Measurements from ENCODE around the gene PDE7B.

The PDE7B gene

DNA sequence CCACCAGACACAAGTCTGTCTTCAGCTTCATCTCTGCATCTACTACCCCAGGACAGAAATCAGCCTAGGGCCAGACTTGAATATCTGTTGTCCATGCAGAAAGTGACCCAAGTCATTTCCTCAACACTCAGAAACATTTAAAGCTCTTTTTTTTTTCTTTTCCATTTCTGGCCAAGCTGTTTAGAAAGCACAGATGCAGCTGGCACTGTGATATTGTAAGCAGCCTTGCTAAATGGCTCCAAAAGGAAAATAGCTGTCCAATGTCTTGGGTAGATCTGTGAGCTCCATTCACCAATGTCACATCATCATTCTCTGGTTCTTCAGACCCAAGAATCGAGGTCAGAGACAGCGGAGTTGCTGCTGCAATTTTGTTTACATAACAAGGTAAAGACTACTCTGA is 174.2 kb downstream of the PDE7B start:
- no peak for DNase-seq (ENCODE audit: low read depth)
- no peak overlapping the region for H3K4me3 ChIP-seq (ENCODE audit: low read depth, low read length)
- TF ChIP-seq, protein P1, sequence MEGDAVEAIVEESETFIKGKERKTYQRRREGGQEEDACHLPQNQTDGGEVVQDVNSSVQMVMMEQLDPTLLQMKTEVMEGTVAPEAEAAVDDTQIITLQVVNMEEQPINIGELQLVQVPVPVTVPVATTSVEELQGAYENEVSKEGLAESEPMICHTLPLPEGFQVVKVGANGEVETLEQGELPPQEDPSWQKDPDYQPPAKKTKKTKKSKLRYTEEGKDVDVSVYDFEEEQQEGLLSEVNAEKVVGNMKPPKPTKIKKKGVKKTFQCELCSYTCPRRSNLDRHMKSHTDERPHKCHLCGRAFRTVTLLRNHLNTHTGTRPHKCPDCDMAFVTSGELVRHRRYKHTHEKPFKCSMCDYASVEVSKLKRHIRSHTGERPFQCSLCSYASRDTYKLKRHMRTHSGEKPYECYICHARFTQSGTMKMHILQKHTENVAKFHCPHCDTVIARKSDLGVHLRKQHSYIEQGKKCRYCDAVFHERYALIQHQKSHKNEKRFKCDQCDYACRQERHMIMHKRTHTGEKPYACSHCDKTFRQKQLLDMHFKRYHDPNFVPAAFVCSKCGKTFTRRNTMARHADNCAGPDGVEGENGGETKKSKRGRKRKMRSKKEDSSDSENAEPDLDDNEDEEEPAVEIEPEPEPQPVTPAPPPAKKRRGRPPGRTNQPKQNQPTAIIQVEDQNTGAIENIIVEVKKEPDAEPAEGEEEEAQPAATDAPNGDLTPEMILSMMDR (conservative IDR thresholded peaks at IDR 0.05; ENCODE audit: low read depth, low read length) = no peak

DNA sequence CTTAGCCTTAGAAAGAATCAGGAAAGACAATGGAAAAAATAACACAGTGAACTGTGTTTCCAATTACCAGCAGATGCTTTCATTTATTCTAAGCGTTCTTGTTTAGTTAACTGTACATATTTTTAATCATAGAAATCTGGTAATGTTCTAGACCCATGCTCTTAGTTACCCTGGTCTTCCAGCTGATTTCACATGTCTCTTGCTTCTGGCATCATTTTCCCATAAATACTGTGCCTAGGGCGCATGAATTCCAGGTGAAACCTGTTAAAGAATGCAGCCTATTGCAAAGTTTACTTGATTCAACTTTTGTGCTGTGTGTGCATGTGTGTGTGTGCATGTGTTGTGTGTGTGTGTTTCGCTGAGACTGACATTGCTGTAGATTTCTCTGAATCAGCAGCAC is 178.6 kb downstream of the PDE7B start:
- DNase-seq (ENCODE audit: low read depth) = no peak
- no peak overlapping the region for H3K4me3 ChIP-seq (ENCODE audit: low read depth, low read length)
- TF ChIP-seq, protein P1 (conservative IDR thresholded peaks at IDR 0.05; ENCODE audit: low read depth, low read length) = no peak

DNA sequence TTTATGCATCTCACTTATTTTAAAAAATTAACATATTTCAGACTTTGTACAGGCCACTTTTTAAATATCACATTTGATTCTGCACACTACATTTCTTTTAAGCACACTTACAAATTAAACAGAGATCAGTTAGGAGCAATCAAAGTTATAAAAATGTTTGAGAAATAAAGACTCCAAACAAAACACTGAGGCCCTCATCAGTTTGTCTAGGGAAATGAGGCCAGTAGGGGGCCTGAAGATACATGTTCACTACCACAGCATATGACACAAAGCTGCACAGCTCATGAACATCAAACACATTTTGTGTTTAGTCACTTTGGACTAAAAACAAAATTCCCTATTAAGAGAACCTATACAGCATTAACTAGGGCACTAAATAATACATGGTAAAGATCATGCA is 180.5 kb downstream of the PDE7B start:
- DNase-seq (ENCODE audit: low read depth) = peak; percentile 88
- H3K4me3 ChIP-seq (ENCODE audit: low read depth, low read length) = no peak overlapping the region
- TF ChIP-seq, protein P1 (conservative IDR thresholded peaks at IDR 0.05; ENCODE audit: low read depth, low read length) = peak; percentile 74

GRCh38 chr6:136033416-136033815 is 181.9 kb downstream of the PDE7B start:
- TF ChIP-seq, protein P1 (conservative IDR thresholded peaks at IDR 0.05; ENCODE audit: low read depth, low read length) = no peak
- no peak for DNase-seq (ENCODE audit: low read depth)
- H3K4me3 ChIP-seq (ENCODE audit: low read depth, low read length) = no peak overlapping the region

DNA sequence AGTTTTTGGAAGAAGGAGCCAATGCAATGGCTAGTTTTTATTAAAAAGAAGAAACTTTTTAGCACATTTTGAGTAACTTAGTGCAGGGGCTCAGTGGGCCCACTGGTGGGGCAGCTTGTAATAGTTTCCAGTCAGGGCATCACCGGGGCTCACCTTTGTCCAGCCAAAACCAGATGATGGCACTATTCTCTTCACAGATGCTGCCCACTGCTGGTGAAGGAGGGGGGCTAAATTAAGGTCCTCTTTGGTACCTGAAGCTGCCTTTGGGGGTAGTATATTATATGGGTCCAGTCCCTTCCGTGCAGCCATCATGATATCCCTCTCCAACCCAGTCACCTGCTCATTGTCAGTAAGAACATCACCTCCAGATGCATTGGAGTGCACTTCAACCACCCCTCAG is 182.9 kb downstream of the PDE7B start:
- DNase-seq (ENCODE audit: low read depth) = no peak
- TF ChIP-seq, protein P1 (conservative IDR thresholded peaks at IDR 0.05; ENCODE audit: low read depth, low read length) = peak; percentile 5

DNA sequence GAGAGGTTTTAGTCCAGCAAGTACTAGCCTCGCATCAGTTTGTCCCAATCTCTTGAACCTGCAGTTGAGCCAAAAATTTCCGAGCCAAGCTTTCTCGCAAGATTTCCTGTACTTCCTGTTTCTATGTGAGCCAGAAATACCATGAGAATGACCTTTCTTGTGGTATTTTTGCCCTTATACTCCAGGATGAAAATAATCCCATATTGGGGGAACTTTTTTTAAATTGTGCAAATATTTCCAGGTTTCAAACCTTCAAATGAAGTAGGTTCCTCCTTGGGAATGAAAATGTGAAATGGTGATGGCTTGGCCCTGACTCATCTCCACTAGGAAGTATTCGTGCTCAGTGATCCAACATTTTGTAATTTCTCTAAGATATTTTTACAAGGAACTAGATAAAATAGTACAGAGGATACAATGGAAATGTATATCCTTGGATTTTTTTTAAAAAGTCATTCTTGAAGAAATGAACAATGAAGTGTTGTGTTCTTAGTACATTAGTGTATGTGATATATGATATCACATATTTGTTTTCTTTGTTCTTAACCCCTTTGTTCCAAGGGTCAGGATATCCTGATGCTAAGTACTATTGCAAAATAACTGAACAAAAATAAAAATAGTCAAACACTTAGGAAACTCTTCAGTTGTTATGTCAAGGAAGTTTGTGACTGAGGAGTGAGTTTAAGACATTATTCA is 184.0 kb downstream of the PDE7B start:
- H3K4me3 ChIP-seq (ENCODE audit: low read depth, low read length) = no peak overlapping the region
- DNase-seq (ENCODE audit: low read depth) = peak; percentile 77
- TF ChIP-seq, protein P1 (conservative IDR thresholded peaks at IDR 0.05; ENCODE audit: low read depth, low read length) = no peak

More for the DNA sequence above, 182.9 kb downstream of the PDE7B start:
- H3K4me3 ChIP-seq (ENCODE audit: low read depth, low read length) = no peak overlapping the region

GRCh38 chr6:136036071-136036380 is 184.5 kb downstream of the PDE7B start:
- DNase-seq (ENCODE audit: low read depth) = no peak
- H3K4me3 ChIP-seq (ENCODE audit: low read depth, low read length) = no peak overlapping the region
- TF ChIP-seq, protein P1 (conservative IDR thresholded peaks at IDR 0.05; ENCODE audit: low read depth, low read length) = no peak
